Thoracic aorta (tissue), 2 donors: ENCODE results near the gene CHD6. TPM values are rescaled to one million over a fixed set of nuclear protein-coding genes. Genes with fewer than 3 reads are reported as not detected.

Experiments used
- ATAC-seq: fragments of 150-250 bp; one replicate; pipeline ENCODE4 v1.8.0; 2017; ENCODE audit warnings: low read depth; ENCODE audit not compliant: insufficient number of reproducible peaks, low FRiP score
- DNase-seq: peaks from one replicate; pipeline ENCODE4 v3.0.0-alpha.2; 2020; ENCODE audit warnings: low spot score
- H3K27ac ChIP-seq, 2 donors: fragments of 200-600 bp; sonication (generic); 1 replicate in 1 of 2; 2 replicates in 1 of 2; pipeline ENCODE4 v1.5.1; 2016; ENCODE audit warnings: mild to moderate bottlenecking in 2 of 2, moderate library complexity in 2 of 2
- H3K27me3 ChIP-seq: fragments of 200-600 bp; sonication (generic); replicated peaks from 2 replicates; pipeline ENCODE4 v1.6.0; 2016; ENCODE audit warnings: mild to moderate bottlenecking; ENCODE audit not compliant: insufficient read depth
- H3K36me3 ChIP-seq: fragments of 200-600 bp; sonication (generic); one replicate; pipeline ENCODE4 v1.5.1; 2016
- H3K4me1 ChIP-seq, 2 donors: fragments of 200-600 bp; sonication (generic); 1 replicate in 1 of 2; 2 replicates in 1 of 2; pipeline versions ENCODE4 v1.5.1 to v1.6.0; 2016; ENCODE audit warnings: low read depth in 2 of 2, mild to moderate bottlenecking in 1 of 2; ENCODE audit not compliant: control insufficient read depth in 1 of 2
- H3K4me3 ChIP-seq: fragments of 200-600 bp; sonication (generic); 2 replicates; pipeline ENCODE4 v1.5.1; 2016; ENCODE audit warnings: mild to moderate bottlenecking
- H3K9me3 ChIP-seq: fragments of 200-600 bp; sonication (generic); 2 replicates; pipeline ENCODE4 v1.5.1; 2016
- total RNA-seq, 2 donors: library from RNA; depleted of rRNA; stranded (reverse); fragments of >200 nt; gene quantifications; one replicate each; pipeline versions ENCODE4 v1.1.0 to v1.2.3, GENCODE V29; 2016
- TF ChIP-seq, protein P1 (sequence below): fragments of 200-600 bp; sonication (generic); IDR thresholded peaks from one replicate; pipeline ENCODE4 v1.5.1; 2019; ENCODE audit warnings: antibody characterized with exemption

The CHD6 gene
- total RNA-seq, 2 donors from 2014 or later, result 43.9 to 44.6 TPM

DNA sequence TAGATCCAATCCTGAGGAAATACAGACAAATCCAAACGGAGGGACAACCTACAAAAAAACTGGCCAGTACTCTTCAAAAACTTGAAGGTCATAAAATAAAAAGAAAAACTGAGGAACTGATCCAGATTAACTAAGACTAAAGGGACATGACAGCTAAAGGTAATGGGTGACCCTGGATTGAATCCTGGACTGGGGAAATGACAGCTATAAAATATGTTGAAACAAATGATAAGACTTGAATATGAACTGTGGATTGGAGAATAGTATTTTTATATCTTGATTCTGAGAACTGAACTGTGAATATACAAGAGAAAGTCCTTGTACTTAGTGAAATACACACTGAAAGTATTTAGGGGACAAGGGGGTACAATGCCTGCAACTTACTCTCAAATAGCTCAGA is 154.6 kb downstream of the CHD6 start:
- no peaks in the 10 kb centered on the region for H3K27me3 ChIP-seq
- H3K36me3 ChIP-seq, result peaks cover 22% of the 10 kb centered on the region
- H3K27ac ChIP-seq, result no peak overlapping the region
- TF ChIP-seq, protein P1, sequence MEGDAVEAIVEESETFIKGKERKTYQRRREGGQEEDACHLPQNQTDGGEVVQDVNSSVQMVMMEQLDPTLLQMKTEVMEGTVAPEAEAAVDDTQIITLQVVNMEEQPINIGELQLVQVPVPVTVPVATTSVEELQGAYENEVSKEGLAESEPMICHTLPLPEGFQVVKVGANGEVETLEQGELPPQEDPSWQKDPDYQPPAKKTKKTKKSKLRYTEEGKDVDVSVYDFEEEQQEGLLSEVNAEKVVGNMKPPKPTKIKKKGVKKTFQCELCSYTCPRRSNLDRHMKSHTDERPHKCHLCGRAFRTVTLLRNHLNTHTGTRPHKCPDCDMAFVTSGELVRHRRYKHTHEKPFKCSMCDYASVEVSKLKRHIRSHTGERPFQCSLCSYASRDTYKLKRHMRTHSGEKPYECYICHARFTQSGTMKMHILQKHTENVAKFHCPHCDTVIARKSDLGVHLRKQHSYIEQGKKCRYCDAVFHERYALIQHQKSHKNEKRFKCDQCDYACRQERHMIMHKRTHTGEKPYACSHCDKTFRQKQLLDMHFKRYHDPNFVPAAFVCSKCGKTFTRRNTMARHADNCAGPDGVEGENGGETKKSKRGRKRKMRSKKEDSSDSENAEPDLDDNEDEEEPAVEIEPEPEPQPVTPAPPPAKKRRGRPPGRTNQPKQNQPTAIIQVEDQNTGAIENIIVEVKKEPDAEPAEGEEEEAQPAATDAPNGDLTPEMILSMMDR, result no peak
- DNase-seq, result no peak
- H3K4me1 ChIP-seq, result no peaks in the 10 kb centered on the region
- H3K4me3 ChIP-seq, result no peak overlapping the region
- peaks cover 6% of the 10 kb centered on the region for H3K9me3 ChIP-seq
- no peak for ATAC-seq

DNA sequence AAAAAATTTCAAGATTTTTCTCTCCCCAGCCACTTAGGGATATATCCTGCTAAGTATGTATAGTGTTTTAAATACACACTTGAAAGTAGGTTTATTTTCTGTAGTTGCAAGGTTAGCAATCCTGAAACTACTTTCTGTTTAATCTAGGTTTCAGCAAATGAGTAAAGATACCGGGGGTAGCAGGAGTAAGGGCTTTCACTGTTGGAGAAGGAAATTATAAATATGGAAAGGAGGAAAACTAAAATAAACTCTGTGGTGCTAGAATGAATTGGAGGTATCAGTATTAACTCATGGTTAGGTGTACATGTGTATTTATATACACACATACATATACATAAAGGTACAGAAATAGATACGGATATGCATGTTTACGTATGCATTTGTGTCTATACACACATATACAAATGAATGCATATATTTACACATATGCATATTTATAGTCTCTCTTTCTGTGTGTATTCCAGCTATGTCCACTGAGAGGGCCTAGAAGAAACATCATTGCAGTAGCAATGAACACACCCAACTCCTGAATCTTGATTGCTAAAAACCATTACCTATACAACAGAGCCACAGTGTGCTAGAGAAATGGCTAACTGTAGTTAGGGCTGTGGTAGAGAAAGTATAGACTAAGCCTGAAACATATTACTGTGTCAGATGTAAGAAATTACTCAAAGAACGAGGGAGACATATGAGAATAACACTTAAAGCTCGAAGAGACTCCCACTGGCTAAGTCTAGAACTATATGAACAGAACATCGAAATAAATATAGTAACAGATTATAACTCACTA is 155.6 kb downstream of the CHD6 start:
- Histone ChIP-seq H3K4me1 (no peaks in the 10 kb centered on the region), H3K36me3 (peaks cover 17% of the 10 kb centered on the region), H3K9me3 (peaks cover 6% of the 10 kb centered on the region), H3K27me3 (no peaks in the 10 kb centered on the region), H3K27ac (no peak overlapping the region), H3K4me3 (no peak overlapping the region)
- TF ChIP-seq, protein P1, result no peak
- ATAC-seq (no peak), DNase-seq (no peak)

DNA sequence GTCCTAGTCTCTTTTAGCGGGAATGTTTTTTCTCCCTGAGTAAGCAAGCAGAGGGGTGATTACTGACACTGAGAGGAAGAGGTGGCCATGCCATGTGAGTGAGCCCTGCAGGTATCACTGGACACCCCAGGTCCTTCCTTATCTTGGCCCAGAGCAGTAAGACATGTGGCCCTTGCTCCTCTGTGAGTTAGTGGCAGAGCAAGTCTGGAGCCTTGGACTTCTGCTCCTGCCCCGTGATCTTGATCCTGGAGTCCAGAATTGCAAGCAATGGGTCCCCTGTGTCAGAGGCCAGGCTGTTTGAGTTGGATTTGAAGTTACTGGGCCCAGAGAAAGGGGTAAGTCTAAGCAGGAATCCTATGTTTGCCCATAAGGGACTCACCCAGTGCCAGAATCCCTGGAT is 159.4 kb downstream of the CHD6 start:
- TF ChIP-seq, protein P1, result no peak
- Histone ChIP-seq H3K9me3 (no peaks in the 10 kb centered on the region), H3K4me3 (no peak overlapping the region), H3K36me3 (peaks cover 33% of the 10 kb centered on the region), H3K27me3 (no peaks in the 10 kb centered on the region), H3K4me1 (no peaks in the 10 kb centered on the region), H3K27ac (no peak overlapping the region)
- no peak for ATAC-seq
- DNase-seq, result no peak

DNA sequence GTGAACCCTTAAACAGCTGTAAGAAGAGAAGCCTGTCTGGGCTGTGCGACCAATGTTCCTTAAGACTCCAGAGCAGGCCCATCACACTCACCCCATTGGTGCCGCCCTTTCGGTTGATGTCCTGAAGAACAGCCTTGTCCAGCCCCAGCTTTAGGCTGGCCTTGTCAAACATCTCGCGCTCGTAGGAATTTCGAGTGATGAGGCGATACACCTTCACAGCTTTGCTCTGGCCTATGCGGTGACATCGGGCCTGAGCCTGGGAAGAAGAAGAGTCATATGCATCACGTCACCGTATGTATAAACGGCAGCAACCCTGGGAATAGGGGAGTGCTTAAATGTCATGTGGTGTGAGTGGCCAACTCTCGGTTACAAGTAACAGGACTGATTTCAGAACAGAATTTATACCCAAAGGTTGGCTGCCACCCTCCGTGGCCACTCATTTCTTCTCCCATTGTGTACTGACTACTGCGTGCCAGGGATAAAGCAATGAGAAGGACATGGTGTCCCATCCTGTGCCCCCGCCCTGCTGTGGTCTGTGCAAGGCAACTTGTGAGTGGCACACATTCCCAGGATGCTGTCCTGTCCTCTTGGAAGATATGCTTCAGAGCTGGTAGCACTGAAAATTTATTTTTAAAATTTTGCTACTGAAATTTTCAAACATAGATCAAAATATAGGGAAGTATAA is 160.9 kb downstream of the CHD6 start:
- H3K4me1 ChIP-seq, result no peaks in the 10 kb centered on the region
- no peak overlapping the region for H3K4me3 ChIP-seq
- no peaks in the 10 kb centered on the region for H3K9me3 ChIP-seq
- H3K27ac ChIP-seq, result no peak overlapping the region
- no peak for DNase-seq
- no peak for ATAC-seq
- H3K36me3 ChIP-seq, result peaks cover 41% of the 10 kb centered on the region
- H3K27me3 ChIP-seq, result no peaks in the 10 kb centered on the region
- TF ChIP-seq, protein P1, result no peak

GRCh38 chr20:41456351-41456750 is 161.8 kb downstream of the CHD6 start:
- DNase-seq (no peak), ATAC-seq (no peak)
- Histone ChIP-seq H3K27ac (no peak overlapping the region), H3K9me3 (no peaks in the 10 kb centered on the region), H3K4me3 (no peak overlapping the region), H3K27me3 (no peaks in the 10 kb centered on the region), H3K36me3 (peaks cover 50% of the 10 kb centered on the region), H3K4me1 (no peaks in the 10 kb centered on the region)
- TF ChIP-seq, protein P1, result no peak
